ENCODE data around the gene PLA2G4D. TPM values are rescaled to one million over a fixed set of nuclear protein-coding genes. Genes with fewer than 3 reads are reported as not detected.

Gene PLA2G4D
- total RNA-seq, 1 experiment from 2014 or later, result not detected

- H3K4me1 ChIP-seq (ENCODE audit: insufficient read depth, low read length, poor library complexity, severe bottlenecking), result no peaks in the 10 kb centered on the region
- no peak overlapping the region for H3K27ac ChIP-seq (ENCODE audit: low read depth, low read length, poor library complexity, severe bottlenecking)
- DNase-seq (ENCODE audit: low spot score), result no peak
- ChIA-PET CTCF (no interaction called here), POLR2A (ENCODE audit: low non-redundant PET) (no interaction called here)
- H3K4me3 ChIP-seq (ENCODE audit: low read depth, low read length, poor library complexity, severe bottlenecking), result no peak overlapping the region
- BruUV-seq (replicated peaks), result no TSS peak
- no peaks in the 10 kb centered on the region for H3K9me3 ChIP-seq (ENCODE audit: low read depth, low read length, poor library complexity, severe bottlenecking)
- TF ChIP-seq EZH2 (IDR thresholded peaks at IDR 0.05; ENCODE audit: borderline replicate concordance, low read depth, low read length, poor library complexity, severe bottlenecking), result no peak
- no peak for TF ChIP-seq CTCF (conservative IDR thresholded peaks at IDR 0.05; ENCODE audit: low read depth, low read length)
- H3K27me3 ChIP-seq (replicated peaks; ENCODE audit: insufficient read depth, low read depth, low read length, poor library complexity), result no peaks in the 10 kb centered on the region
- H3K36me3 ChIP-seq (ENCODE audit: insufficient read depth, low read length, poor library complexity, severe bottlenecking), result no peaks in the 10 kb centered on the region
- intact Hi-C loops (cut with micrococcal nuclease; ENCODE audit: unreplicated experiment), result loop anchor here (10.0 kb wide), 1 partner anchor 590 kb away; no protein-coding TSS in a partner anchor
These were observed 29.3 kb downstream of the PLA2G4D start for GRCh38 chr15:42065033-42065432.

- no peaks in the 10 kb centered on the region for H3K27me3 ChIP-seq (replicated peaks; ENCODE audit: insufficient read depth, low read depth, low read length, poor library complexity)
- POLR2A ChIA-PET (ENCODE audit: low non-redundant PET), result no interaction called here
- H3K27ac ChIP-seq (ENCODE audit: low read depth, low read length, poor library complexity, severe bottlenecking), result no peak overlapping the region
- H3K4me3 ChIP-seq (ENCODE audit: low read depth, low read length, poor library complexity, severe bottlenecking), result no peak overlapping the region
- no peaks in the 10 kb centered on the region for H3K9me3 ChIP-seq (ENCODE audit: low read depth, low read length, poor library complexity, severe bottlenecking)
- H3K4me1 ChIP-seq (ENCODE audit: insufficient read depth, low read length, poor library complexity, severe bottlenecking), result no peaks in the 10 kb centered on the region
- intact Hi-C loops (cut with micrococcal nuclease; ENCODE audit: unreplicated experiment), result loop anchor here (10.0 kb wide), 1 partner anchor 591 kb away; no protein-coding TSS in a partner anchor
- no peak for DNase-seq (ENCODE audit: low spot score)
- TF ChIP-seq CTCF (conservative IDR thresholded peaks at IDR 0.05; ENCODE audit: low read depth, low read length), result no peak
- no peak for TF ChIP-seq EZH2 (IDR thresholded peaks at IDR 0.05; ENCODE audit: borderline replicate concordance, low read depth, low read length, poor library complexity, severe bottlenecking)
- CTCF ChIA-PET, result no interaction called here
- no TSS peak for BruUV-seq (replicated peaks)
- H3K36me3 ChIP-seq (ENCODE audit: insufficient read depth, low read length, poor library complexity, severe bottlenecking), result no peaks in the 10 kb centered on the region
These were observed 30.1 kb downstream of the PLA2G4D start for GRCh38 chr15:42064271-42064670.

GRCh38 chr15:42063122-42063848 lies 31.1 kb downstream of the PLA2G4D start:
- Histone ChIP-seq H3K27me3 (replicated peaks; ENCODE audit: insufficient read depth, low read depth, low read length, poor library complexity) (no peaks in the 10 kb centered on the region), H3K4me1 (ENCODE audit: insufficient read depth, low read length, poor library complexity, severe bottlenecking) (no peaks in the 10 kb centered on the region), H3K27ac (ENCODE audit: low read depth, low read length, poor library complexity, severe bottlenecking) (no peak overlapping the region), H3K9me3 (ENCODE audit: low read depth, low read length, poor library complexity, severe bottlenecking) (no peaks in the 10 kb centered on the region), H3K4me3 (ENCODE audit: low read depth, low read length, poor library complexity, severe bottlenecking) (no peak overlapping the region), H3K36me3 (ENCODE audit: insufficient read depth, low read length, poor library complexity, severe bottlenecking) (no peaks in the 10 kb centered on the region)
- DNase-seq (ENCODE audit: low spot score), result no peak
- POLR2A ChIA-PET (ENCODE audit: low non-redundant PET), result no interaction called here
- intact Hi-C loops (cut with micrococcal nuclease; ENCODE audit: unreplicated experiment), result loop anchor here (10.0 kb wide), 1 partner anchor 592 kb away; no protein-coding TSS in a partner anchor
- BruUV-seq (replicated peaks), result no TSS peak
- CTCF ChIA-PET, result interaction anchor here (0.5 to 1.1 kb wide), 3 partner anchors 9 to 289 kb away, joined by 3 to 4 read pairs (median 3); no protein-coding TSS in a partner anchor
- no peak for TF ChIP-seq CTCF (conservative IDR thresholded peaks at IDR 0.05; ENCODE audit: low read depth, low read length)
- no peak for TF ChIP-seq EZH2 (IDR thresholded peaks at IDR 0.05; ENCODE audit: borderline replicate concordance, low read depth, low read length, poor library complexity, severe bottlenecking)

All from A673 (cell line).